Measurements from ENCODE around the gene CYYR1. TPM values are rescaled to one million over a fixed set of nuclear protein-coding genes. Genes with fewer than 3 reads are reported as not detected.
A peak's percentile ranks its signal among the peaks of the same experiment; 100 is the strongest.

Gene CYYR1
- total RNA-seq, 1 donor from 2014 or later = 29.6 TPM

GRCh38 chr21:26457817-26458216 lies 115.3 kb downstream of the CYYR1 start:
- Histone ChIP-seq H3K4me3 (no peak overlapping the region), H3K27ac (no peak overlapping the region), H3K36me3 (no peaks in the 10 kb centered on the region), H3K9me3 (no peaks in the 10 kb centered on the region), H3K4me1 (no peaks in the 10 kb centered on the region), H3K27me3 (no peaks in the 10 kb centered on the region)
- DNase-seq (ENCODE audit: low spot score in 2 of 2) = no peak
- TF ChIP-seq CTCF (IDR thresholded peaks at IDR 0.05) = no peak
- intact Hi-C loops (cut with DNase I) = no loop called here

- TF ChIP-seq CTCF (IDR thresholded peaks at IDR 0.05) = no peak
- no peak overlapping the region for H3K27ac ChIP-seq
- DNase-seq (ENCODE audit: low spot score in 2 of 2) = no peak
- no peak overlapping the region for H3K4me3 ChIP-seq
- intact Hi-C loops (cut with DNase I) = no loop called here
- H3K27me3 ChIP-seq = no peaks in the 10 kb centered on the region
- peaks cover 0 to 6% of the 10 kb centered on the region in 2 donors for H3K4me1 ChIP-seq
- no peaks in the 10 kb centered on the region for H3K9me3 ChIP-seq
- no peaks in the 10 kb centered on the region for H3K36me3 ChIP-seq
Observed at GRCh38 chr21:26453267-26453666, 119.8 kb downstream of the CYYR1 start.

- no peaks in the 10 kb centered on the region for H3K9me3 ChIP-seq
- no peaks in the 10 kb centered on the region for H3K27me3 ChIP-seq
- no peaks in the 10 kb centered on the region for H3K36me3 ChIP-seq
- H3K4me1 ChIP-seq = peaks cover 0 to 6% of the 10 kb centered on the region in 2 donors
- H3K27ac ChIP-seq = peak overlapping the region; percentile 18 to 21
- no peak for DNase-seq (ENCODE audit: low spot score in 2 of 2)
- no peak for TF ChIP-seq CTCF (IDR thresholded peaks at IDR 0.05)
- H3K4me3 ChIP-seq = no peak overlapping the region
- intact Hi-C loops (cut with DNase I) = no loop called here
Observed at GRCh38 chr21:26451081-26451740, 121.9 kb downstream of the CYYR1 start.

GRCh38 chr21:26449161-26449560 lies 123.9 kb downstream of the CYYR1 start:
- H3K27ac ChIP-seq = peak overlapping the region; percentile 67 to 69
- DNase-seq (ENCODE audit: low spot score in 2 of 2) = no peak
- no peaks in the 10 kb centered on the region for H3K27me3 ChIP-seq
- H3K9me3 ChIP-seq = no peaks in the 10 kb centered on the region
- peaks cover 0 to 10% of the 10 kb centered on the region in 2 donors for H3K4me1 ChIP-seq
- peak overlapping the region in 1 of 2 donors; percentile 26 for H3K4me3 ChIP-seq
- intact Hi-C loops (cut with DNase I) = no loop called here
- TF ChIP-seq CTCF (IDR thresholded peaks at IDR 0.05) = no peak
- H3K36me3 ChIP-seq = no peaks in the 10 kb centered on the region

GRCh38 chr21:26448751-26449150 lies 124.3 kb downstream of the CYYR1 start:
- Histone ChIP-seq H3K4me3 (peak overlapping the region in 1 of 2 donors; percentile 26), H3K27ac (peak overlapping the region; percentile 67 to 69), H3K36me3 (no peaks in the 10 kb centered on the region), H3K27me3 (no peaks in the 10 kb centered on the region), H3K4me1 (peaks cover 0 to 10% of the 10 kb centered on the region in 2 donors), H3K9me3 (no peaks in the 10 kb centered on the region)
- intact Hi-C loops (cut with DNase I) = no loop called here
- peak in 1 of 2 donors; percentile 64 for DNase-seq (ENCODE audit: low spot score in 2 of 2)
- no peak for TF ChIP-seq CTCF (IDR thresholded peaks at IDR 0.05)

Measured in ascending aorta (tissue), 2 donors.